Body of pancreas (tissue), 4 donors: ENCODE measurements around the gene ERC1.

Experiments used
- CTCF ChIP-seq, 7 experiments: fragments of 450-650 bp in 4 of 7; fragments of 200-600 bp in 3 of 7; sonication (generic) in 3 of 7; IDR thresholded peaks; one replicate each; pipeline ENCODE4 v1.5.1; 2016 to 2019; ENCODE audit warnings: antibody characterized with exemption in 7 of 7
- POLR2A ChIP-seq, 3 donors: fragments of 450-650 bp; IDR thresholded peaks; one replicate each; pipeline ENCODE4 v1.6.1; 2016; ENCODE audit warnings: antibody characterized with exemption in 3 of 3, mild to moderate bottlenecking in 2 of 3

DNA sequence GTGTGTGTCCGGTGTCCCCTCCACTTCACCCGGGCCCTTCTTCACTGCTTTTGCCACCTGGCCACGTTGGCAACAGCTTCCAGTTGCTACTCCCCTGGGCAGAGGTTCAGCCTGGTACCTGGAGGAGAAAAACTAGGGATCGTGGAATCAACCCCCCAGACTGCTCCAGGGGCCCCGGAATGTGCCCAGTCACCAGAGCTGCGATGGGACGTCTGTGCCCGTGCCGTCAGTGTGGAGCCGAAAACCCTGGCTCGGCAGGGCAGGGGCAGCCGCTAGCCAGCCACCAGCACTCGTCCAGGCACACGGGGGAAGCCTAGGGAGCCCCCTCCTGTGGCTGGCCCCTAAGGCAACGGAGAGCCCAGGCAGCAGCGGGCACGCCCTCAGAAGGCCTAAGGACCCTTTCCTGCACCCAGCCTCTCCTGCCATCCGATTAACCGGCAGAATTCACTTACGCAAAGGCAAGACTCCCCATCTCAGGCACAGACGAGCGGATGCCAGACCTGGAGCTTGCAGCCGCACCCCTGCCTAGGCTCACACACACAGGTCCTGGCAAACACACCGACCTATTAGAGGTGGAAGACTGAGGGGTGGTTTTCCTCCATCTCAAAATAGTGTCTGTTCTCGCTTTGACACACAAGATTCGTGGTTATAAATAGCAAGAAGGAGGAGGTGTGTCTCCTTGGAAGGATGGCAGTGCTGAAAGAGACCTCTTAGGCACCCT is 540.8 kb downstream of the ERC1 start:
- TF ChIP-seq CTCF (IDR thresholded peaks at IDR 0.05) (no peak), POLR2A (IDR thresholded peaks at IDR 0.05) (no peak)
